UCSD-AML1 (cell line): ENCODE data around the gene PCDHGB3.
A peak's percentile ranks its signal among the peaks of the same experiment; 100 is the strongest.

Source experiments
- DNase-seq: peaks from one replicate; lab custom pipeline; 2025; ENCODE audit not compliant: unreplicated experiment; lab: John Stamatoyannopoulos, UW

Gene PCDHGB3

GRCh38 chr5:141417494-141418172 lies 47.6 kb downstream of the PCDHGB3 start, which contains the start of gene PCDHGB7:
TSS of gene PCDHGB7 (plus strand) at chr5:141417677. CDS start at chr5:141417860, 183 bp downstream.
- DNase-seq = peak; percentile 73

GRCh38 chr5:141419074-141419880 lies 49.2 kb downstream of the PCDHGB3 start:
- DNase-seq = no peak

- DNase-seq = peak; percentile 44
Observed at GRCh38 chr5:141420855-141421488, 50.9 kb downstream of the PCDHGB3 start, which contains the start of gene PCDHGA11. TSS of gene PCDHGA11 (plus strand) at chr5:141421051. CDS start at chr5:141421228, 177 bp downstream.

GRCh38 chr5:141421489-141421855 lies 51.4 kb downstream of the PCDHGB3 start:
- no peak for DNase-seq
